ENCODE measurements around the gene TNF.

Gene TNF

DNA sequence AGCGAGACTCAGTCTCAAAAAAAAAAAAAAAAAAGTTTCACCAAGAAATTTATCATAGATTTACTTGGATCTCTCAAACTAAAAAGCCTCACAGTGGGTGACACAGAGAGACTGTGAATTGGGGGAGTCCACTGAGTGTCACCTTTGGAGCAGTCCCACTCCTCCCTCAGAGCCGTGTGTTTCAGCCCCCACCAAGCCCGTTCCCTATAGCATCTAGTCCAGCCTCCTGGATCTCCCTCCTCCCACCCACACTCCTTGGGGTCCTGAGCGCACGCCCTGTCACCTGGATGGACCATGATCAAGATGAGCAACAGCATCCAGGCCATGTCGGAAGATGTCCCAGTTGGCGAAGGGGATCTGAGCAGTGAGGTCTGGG is 17.0 kb downstream of the TNF start:
- peak overlapping the region; percentile 35 for H3K4me2 ChIP-seq (ENCODE audit: low read depth, low read length, poor library complexity, severe bottlenecking)
- H3K4me3 ChIP-seq (ENCODE audit: insufficient read depth, low read length, poor library complexity, severe bottlenecking), result no peak overlapping the region
- H2AFZ ChIP-seq (ENCODE audit: low read depth, low read length, severe bottlenecking), result peak overlapping the region; percentile 63
- no peaks in the 10 kb centered on the region for H3K9me2 ChIP-seq (replicated peaks; ENCODE audit: insufficient read depth, low read length)
- no peaks in the 10 kb centered on the region for H3K27me3 ChIP-seq (ENCODE audit: low read length)
- no peaks in the 10 kb centered on the region for H4K20me1 ChIP-seq (ENCODE audit: low read depth, low read length)
- H3K27ac ChIP-seq (ENCODE audit: low read depth, low read length), result peak overlapping the region; percentile 32
- peak overlapping the region; percentile 33 for H3K9ac ChIP-seq (ENCODE audit: low read length)
- H3F3A ChIP-seq (ENCODE audit: insufficient read depth), result peaks cover 5% of the 10 kb centered on the region
- H3K36me3 ChIP-seq (ENCODE audit: low read length), result no peaks in the 10 kb centered on the region
- TF ChIP-seq EZH2phosphoT487 (conservative IDR thresholded peaks at IDR 0.05; ENCODE audit: low read length), result no peak
- TF ChIP-seq, protein P1, sequence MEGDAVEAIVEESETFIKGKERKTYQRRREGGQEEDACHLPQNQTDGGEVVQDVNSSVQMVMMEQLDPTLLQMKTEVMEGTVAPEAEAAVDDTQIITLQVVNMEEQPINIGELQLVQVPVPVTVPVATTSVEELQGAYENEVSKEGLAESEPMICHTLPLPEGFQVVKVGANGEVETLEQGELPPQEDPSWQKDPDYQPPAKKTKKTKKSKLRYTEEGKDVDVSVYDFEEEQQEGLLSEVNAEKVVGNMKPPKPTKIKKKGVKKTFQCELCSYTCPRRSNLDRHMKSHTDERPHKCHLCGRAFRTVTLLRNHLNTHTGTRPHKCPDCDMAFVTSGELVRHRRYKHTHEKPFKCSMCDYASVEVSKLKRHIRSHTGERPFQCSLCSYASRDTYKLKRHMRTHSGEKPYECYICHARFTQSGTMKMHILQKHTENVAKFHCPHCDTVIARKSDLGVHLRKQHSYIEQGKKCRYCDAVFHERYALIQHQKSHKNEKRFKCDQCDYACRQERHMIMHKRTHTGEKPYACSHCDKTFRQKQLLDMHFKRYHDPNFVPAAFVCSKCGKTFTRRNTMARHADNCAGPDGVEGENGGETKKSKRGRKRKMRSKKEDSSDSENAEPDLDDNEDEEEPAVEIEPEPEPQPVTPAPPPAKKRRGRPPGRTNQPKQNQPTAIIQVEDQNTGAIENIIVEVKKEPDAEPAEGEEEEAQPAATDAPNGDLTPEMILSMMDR (IDR thresholded peaks at IDR 0.05; ENCODE audit: insufficient read depth, low read length, poor library complexity, severe bottlenecking), result no peak
- no peaks in the 10 kb centered on the region for H3K79me2 ChIP-seq (ENCODE audit: insufficient read depth, low read length)
- H3K9me3 ChIP-seq (ENCODE audit: insufficient read depth, low read length), result no peaks in the 10 kb centered on the region

DNA sequence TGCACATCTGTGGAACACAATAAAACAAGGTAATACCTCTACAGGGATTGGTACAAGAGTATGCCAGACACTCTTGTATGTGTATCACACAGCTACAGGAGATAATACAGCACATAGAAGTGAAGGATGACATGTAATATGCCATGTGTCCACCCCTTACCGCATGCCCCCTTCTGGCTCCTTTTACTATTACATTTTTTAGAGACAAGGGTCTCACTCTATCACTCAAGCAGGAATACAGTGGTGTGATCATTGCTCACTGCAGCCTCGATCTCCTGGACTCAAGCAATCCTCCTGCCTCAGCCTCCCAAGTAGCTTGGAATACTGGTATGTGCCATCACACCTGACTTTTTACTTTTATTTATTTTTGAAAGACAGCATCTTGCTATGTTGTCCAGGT is 21.6 kb downstream of the TNF start:
- H3K27me3 ChIP-seq (ENCODE audit: low read length), result no peaks in the 10 kb centered on the region
- peaks cover 4% of the 10 kb centered on the region; the same call in 1 of the 2 replicates for H3F3A ChIP-seq (ENCODE audit: insufficient read depth)
- no peak for TF ChIP-seq EZH2phosphoT487 (conservative IDR thresholded peaks at IDR 0.05; ENCODE audit: low read length)
- TF ChIP-seq, protein P1 (IDR thresholded peaks at IDR 0.05; ENCODE audit: insufficient read depth, low read length, poor library complexity, severe bottlenecking), result peak; percentile 52
- H3K4me2 ChIP-seq (ENCODE audit: low read depth, low read length, poor library complexity, severe bottlenecking), result no peak overlapping the region
- no peaks in the 10 kb centered on the region for H3K79me2 ChIP-seq (ENCODE audit: insufficient read depth, low read length)
- no peak overlapping the region for H3K9ac ChIP-seq (ENCODE audit: low read length)
- H4K20me1 ChIP-seq (ENCODE audit: low read depth, low read length), result no peaks in the 10 kb centered on the region
- no peaks in the 10 kb centered on the region for H3K9me2 ChIP-seq (replicated peaks; ENCODE audit: insufficient read depth, low read length)
- H3K4me3 ChIP-seq (ENCODE audit: insufficient read depth, low read length, poor library complexity, severe bottlenecking), result no peak overlapping the region
- no peak overlapping the region for H3K27ac ChIP-seq (ENCODE audit: low read depth, low read length)
- H2AFZ ChIP-seq (ENCODE audit: low read depth, low read length, severe bottlenecking), result no peak overlapping the region
- H3K9me3 ChIP-seq (ENCODE audit: insufficient read depth, low read length), result no peaks in the 10 kb centered on the region
- no peaks in the 10 kb centered on the region for H3K36me3 ChIP-seq (ENCODE audit: low read length)

DNA sequence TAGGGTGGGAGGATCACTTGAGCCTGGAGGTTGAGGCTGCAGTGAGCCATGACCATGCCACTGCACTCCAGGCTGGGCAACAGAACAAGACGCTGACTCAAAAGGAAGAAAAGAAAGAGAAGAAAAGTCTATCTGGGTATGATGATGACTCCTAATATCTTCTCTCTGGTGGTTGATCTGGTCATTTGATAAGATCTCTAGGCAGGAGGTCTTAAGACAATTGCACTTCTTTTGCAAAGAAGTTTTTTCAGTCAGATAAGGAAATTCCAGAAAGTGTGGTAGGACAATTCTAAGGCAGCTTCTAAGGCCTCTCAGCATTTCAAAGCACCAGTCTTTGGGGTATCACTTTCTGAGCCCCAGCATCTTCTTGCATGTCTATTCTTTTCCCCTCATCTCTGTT is 32.0 kb downstream of the TNF start:
- H3K36me3 ChIP-seq (ENCODE audit: low read length), result no peaks in the 10 kb centered on the region
- no peaks in the 10 kb centered on the region for H3K9me3 ChIP-seq (ENCODE audit: insufficient read depth, low read length)
- no peak overlapping the region for H3K9ac ChIP-seq (ENCODE audit: low read length)
- no peaks in the 10 kb centered on the region for H3K27me3 ChIP-seq (ENCODE audit: low read length)
- H4K20me1 ChIP-seq (ENCODE audit: low read depth, low read length), result no peaks in the 10 kb centered on the region
- no peaks in the 10 kb centered on the region for H3K9me2 ChIP-seq (replicated peaks; ENCODE audit: insufficient read depth, low read length)
- no peak overlapping the region for H3K4me3 ChIP-seq (ENCODE audit: insufficient read depth, low read length, poor library complexity, severe bottlenecking)
- no peak overlapping the region for H2AFZ ChIP-seq (ENCODE audit: low read depth, low read length, severe bottlenecking)
- H3K4me2 ChIP-seq (ENCODE audit: low read depth, low read length, poor library complexity, severe bottlenecking), result no peak overlapping the region
- H3K79me2 ChIP-seq (ENCODE audit: insufficient read depth, low read length), result no peaks in the 10 kb centered on the region
- H3K27ac ChIP-seq (ENCODE audit: low read depth, low read length), result no peak overlapping the region
- no peaks in the 10 kb centered on the region for H3F3A ChIP-seq (ENCODE audit: insufficient read depth)
- TF ChIP-seq, protein P1 (IDR thresholded peaks at IDR 0.05; ENCODE audit: insufficient read depth, low read length, poor library complexity, severe bottlenecking), result no peak
- no peak for TF ChIP-seq EZH2phosphoT487 (conservative IDR thresholded peaks at IDR 0.05; ENCODE audit: low read length)
